Esophagus muscularis mucosa (tissue), 3 donors: ENCODE results near the gene PRDM16.

Experiments used
- CTCF ChIP-seq, 3 experiments: fragments of 200-600 bp in 2 of 3; fragments of 450-650 bp in 1 of 3; sonication (generic) in 2 of 3; IDR thresholded peaks; one replicate each; pipeline ENCODE4 v1.5.1; 2017 to 2019; ENCODE audit warnings: antibody characterized with exemption in 3 of 3, mild to moderate bottlenecking in 2 of 3, moderate library complexity in 1 of 3
- POLR2A ChIP-seq: fragments of 450-650 bp; IDR thresholded peaks from one replicate; pipeline ENCODE4 v1.6.1; 2017; ENCODE audit warnings: antibody characterized with exemption, moderate library complexity, mild to moderate bottlenecking, low read depth

- TF ChIP-seq CTCF (IDR thresholded peaks at IDR 0.05), result no peak
- TF ChIP-seq POLR2A, result no peak
Measured at GRCh38 chr1:3196577-3197245, 127.7 kb downstream of the PRDM16 start.
